GM19035 (cell line): ENCODE measurements around the gene CLTA.
"Not testable (repeated sequence)": the region's sequence is repeated elsewhere in the genome, so short reads cannot be mapped to it uniquely, and the experiment has no call there.

ENCODE experiments used
- ATAC-seq: cut with Tn5 transposase; IDR thresholded peaks from one replicate; pipeline ENCODE4 v1.9.1; 2021; ENCODE audit not compliant: unreplicated experiment

Gene CLTA

GRCh38 chr9:36237230-36237629, 46.5 kb downstream of the CLTA start:
- ATAC-seq: no peak

DNA sequence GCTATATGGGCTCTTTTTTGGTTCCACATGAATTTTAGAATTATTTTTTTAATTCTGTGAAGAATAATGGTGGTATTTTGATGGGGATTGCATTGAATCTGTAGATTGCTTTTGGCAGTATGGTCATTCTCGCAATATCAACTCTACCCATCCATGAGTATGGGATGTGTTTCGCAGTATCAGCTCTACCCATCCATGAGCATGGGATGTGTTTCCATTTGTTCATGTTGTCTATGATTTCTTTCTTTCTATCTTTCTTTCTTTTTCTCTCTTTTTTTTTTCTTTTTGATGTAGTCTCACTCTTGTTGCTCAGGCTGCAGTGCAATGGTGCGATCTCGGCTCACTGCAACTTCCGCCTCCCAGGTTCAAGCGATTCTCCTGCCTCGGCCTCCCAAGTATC, 48.5 kb downstream of the CLTA start:
- not testable (repeated sequence) for ATAC-seq

DNA sequence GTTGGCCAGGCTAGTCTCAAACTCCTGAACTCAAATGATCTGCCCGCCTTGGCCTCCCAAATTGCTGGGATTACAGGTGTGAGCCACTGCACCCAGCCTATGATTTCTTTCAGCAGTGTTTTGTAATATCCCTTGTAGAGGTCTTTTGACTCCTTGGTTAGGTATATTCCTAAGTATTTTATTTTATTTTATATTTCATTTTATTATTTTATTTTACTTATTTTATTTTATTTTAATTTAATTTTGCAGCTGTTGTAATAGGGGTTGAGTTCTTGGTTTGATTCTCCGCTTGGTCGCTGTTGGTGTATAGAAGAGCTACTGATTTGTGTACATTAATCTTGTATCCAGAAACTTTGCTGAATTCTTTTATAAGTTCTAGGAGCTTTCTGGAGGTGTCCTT, 49.0 kb downstream of the CLTA start:
- ATAC-seq: not testable (repeated sequence)

DNA sequence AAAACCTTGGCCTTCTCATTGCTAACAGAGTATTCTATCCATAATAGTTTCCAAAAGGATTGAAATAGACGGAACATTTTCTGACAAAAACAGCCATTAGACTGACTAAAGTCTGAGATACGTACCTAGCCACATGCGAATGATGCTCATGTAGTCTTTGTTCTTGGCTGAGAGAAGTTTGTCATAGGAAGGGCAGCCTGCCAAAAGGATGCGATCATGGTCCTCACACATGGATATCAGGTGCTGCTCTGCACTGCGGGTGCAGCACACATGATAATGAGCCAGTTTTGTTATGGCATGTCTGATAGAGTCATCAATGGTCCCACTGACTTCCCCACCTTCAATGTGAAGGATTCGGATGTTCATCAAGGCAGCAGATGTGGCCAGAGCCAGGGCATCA, 55.2 kb downstream of the CLTA start:
- no peak for ATAC-seq

DNA sequence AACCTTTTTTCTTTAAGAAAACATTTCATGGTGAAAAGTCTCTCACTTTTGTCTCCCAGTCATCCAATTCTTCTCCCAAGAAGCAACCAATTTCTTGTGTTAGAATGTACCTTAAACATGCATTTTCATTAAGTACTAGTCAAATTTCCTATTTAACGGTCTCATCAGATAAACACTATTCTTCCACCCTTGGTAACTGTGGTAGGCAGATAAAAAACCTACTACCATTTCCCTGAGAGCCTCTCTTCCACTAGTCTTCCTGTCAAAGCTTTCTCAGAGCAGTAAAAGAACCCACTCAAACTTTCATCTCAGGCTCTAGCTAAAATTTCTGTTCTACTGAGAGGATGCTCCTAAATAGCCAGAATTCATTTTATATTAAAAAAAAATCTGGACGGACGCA, 56.6 kb downstream of the CLTA start:
- no peak for ATAC-seq

DNA sequence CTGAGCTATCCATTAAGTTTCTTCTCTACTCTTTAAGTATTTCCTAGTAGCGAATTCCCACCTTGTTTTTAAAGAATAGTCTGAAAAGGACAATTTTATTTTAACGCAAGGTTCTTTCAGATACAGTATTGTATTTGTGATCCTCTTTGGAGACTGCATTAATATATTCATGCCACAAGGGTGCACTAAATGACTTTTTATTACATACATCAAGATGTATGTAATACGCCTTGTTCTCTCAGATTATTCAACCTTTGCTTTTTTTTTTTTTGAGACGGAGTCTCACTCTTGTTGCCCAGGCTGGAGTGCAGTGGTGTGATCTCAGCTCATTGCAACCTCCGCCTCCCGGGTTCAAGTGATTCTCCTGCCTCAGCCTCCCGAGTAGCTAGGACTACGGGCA, 57.3 kb downstream of the CLTA start:
- ATAC-seq: not testable (repeated sequence)

- ATAC-seq: no peak
These were observed 58.5 kb downstream of the CLTA start for GRCh38 chr9:36249189-36249588.

- ATAC-seq: no peak
These were observed 59.4 kb downstream of the CLTA start for GRCh38 chr9:36250079-36250478.

GRCh38 chr9:36251428-36251827, 60.7 kb downstream of the CLTA start:
- no peak for ATAC-seq

GRCh38 chr9:36258208-36258995, 67.7 kb downstream of the CLTA start, which contains the start of gene GNE:
GNE (minus strand) TSS chr9:36258448; CDS start chr9:36249355, 9,093 bp downstream.
- peak; percentile 89 for ATAC-seq

DNA sequence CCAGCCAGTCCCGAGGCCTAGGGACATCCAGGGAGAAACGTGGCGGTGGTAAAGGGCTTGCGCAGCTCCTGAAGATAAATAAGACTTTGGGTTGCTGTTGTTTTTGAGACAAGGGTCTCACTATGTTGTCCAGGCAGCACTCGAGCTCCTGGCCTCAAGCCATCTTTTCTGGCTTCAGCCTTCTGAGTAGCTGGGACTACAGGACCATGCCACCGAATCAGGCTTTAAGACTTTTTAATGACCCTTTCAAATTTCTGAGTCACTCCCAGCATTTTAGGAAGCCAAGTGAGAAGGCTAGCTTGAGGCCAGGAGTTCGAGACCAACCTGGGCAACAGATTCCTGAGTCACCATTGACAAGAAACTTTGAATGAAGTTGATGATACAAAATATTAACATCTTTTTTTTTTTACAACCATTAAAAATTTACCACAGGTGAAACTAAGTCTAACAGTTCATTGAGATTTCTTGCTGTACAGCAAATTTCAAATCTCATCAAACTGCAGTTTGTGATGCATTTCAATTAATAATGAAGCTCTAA, 68.3 kb downstream of the CLTA start:
- no peak for ATAC-seq
